Measurements from ENCODE around the gene MRPL58. TPM values are rescaled to one million over a fixed set of nuclear protein-coding genes. Genes with fewer than 3 reads are reported as not detected.
"Not testable (repeated sequence)": the region's sequence is repeated elsewhere in the genome, so short reads cannot be mapped to it uniquely, and the experiment has no call there.

MRPL58 gene
- polyA plus RNA-seq, 1 donor, result 24.1 TPM

DNA sequence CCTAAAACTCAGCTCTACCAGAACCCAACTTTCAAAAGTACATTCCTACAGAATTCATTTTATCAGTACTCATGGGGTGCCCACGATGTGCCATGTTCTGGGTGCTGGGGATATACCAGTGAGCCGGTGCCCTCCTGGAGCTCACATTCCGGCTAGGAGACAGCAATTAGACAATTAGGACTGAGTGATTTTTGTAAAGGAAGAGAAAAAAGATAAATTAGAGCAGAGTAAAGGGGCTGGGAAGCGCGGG is 449 bp upstream of the MRPL58 start:
- H3K36me3 ChIP-seq (ENCODE audit: control insufficient read depth, insufficient read depth, low read length), result peaks cover 3% of the 10 kb centered on the region
- WGBS (ENCODE audit: insufficient coverage, low lambda C conversion rate), result no CpG with 5 or more reads among the region's 5 CpGs
- DNase-seq, result no peak
- H3K27ac ChIP-seq (ENCODE audit: low read length), result peak overlapping the region; percentile 76
- H3K4me1 ChIP-seq (ENCODE audit: control insufficient read depth, insufficient read depth, low read length), result peaks cover 13% of the 10 kb centered on the region
- H3K4me3 ChIP-seq (ENCODE audit: low read length), result peak overlapping the region; percentile 69
- no peaks in the 10 kb centered on the region for H3K27me3 ChIP-seq (ENCODE audit: control insufficient read depth, insufficient read depth, low read length)
- H3K9me3 ChIP-seq (ENCODE audit: control insufficient read depth, low read depth, low read length), result no peaks in the 10 kb centered on the region

DNA sequence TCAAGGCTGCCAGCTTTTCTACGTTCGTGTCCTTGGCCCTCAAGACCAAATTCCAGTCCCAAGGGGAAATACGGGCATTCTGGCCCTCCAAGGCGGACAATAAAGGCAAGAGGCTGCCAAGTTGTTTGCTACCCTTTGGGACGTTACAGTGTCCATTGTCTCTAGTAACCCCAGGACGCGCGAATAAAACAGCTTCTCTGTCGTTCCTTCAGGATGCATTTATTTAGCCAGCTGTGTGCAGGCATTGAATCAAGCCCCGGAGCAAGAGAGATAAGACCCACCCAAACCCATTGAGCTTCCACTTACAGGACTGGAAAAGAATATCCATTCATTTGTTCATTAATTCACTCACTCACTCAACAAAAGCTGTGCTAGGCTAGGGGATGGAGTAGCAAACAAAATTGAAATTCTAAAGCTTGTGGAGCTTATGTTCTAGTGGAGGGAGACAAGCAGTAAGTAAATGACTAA is 656 bp downstream of the MRPL58 start:
- Histone ChIP-seq H3K36me3 (ENCODE audit: control insufficient read depth, insufficient read depth, low read length) (peaks cover 6% of the 10 kb centered on the region), H3K9me3 (ENCODE audit: control insufficient read depth, low read depth, low read length) (no peaks in the 10 kb centered on the region)

DNA sequence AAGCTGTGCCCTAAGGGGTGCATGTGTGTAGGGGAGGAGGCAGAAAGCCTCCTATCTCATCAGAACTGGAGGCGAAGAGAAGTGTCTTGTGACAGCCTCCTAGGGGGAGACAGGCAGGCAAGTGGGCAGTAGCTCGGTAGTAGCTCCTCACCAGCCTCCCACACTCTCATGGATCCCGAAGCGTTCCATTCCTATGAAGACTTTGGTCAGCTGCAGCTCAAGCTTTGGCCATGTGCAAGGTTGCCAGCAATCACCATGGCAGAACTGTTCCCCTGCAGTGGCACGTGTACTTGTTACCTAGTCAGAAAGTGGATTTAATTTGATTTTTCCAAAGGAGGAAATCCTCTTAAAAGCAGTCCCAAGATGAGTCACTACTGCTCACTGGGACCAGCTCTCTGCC is 6.7 kb downstream of the MRPL58 start:
- H3K4me1 ChIP-seq (ENCODE audit: control insufficient read depth, insufficient read depth, low read length), result no peaks in the 10 kb centered on the region
- peaks cover 43% of the 10 kb centered on the region for H3K36me3 ChIP-seq (ENCODE audit: control insufficient read depth, insufficient read depth, low read length)
- no CpG with 5 or more reads among the region's 5 CpGs for WGBS (ENCODE audit: insufficient coverage, low lambda C conversion rate)
- no peak overlapping the region for H3K27ac ChIP-seq (ENCODE audit: low read length)
- no peaks in the 10 kb centered on the region for H3K9me3 ChIP-seq (ENCODE audit: control insufficient read depth, low read depth, low read length)
- H3K4me3 ChIP-seq (ENCODE audit: low read length), result no peak overlapping the region
- no peaks in the 10 kb centered on the region for H3K27me3 ChIP-seq (ENCODE audit: control insufficient read depth, insufficient read depth, low read length)
- no peak for DNase-seq

More for the DNA sequence above, 656 bp downstream of the MRPL58 start:
- Histone ChIP-seq H3K27me3 (ENCODE audit: control insufficient read depth, insufficient read depth, low read length) (no peaks in the 10 kb centered on the region), H3K4me3 (ENCODE audit: low read length) (peak overlapping the region; percentile 69), H3K4me1 (ENCODE audit: control insufficient read depth, insufficient read depth, low read length) (peaks cover 13% of the 10 kb centered on the region), H3K27ac (ENCODE audit: low read length) (peak overlapping the region; percentile 76)
- no peak for DNase-seq
- WGBS (ENCODE audit: insufficient coverage, low lambda C conversion rate), result no CpG with 5 or more reads among the region's 10 CpGs

DNA sequence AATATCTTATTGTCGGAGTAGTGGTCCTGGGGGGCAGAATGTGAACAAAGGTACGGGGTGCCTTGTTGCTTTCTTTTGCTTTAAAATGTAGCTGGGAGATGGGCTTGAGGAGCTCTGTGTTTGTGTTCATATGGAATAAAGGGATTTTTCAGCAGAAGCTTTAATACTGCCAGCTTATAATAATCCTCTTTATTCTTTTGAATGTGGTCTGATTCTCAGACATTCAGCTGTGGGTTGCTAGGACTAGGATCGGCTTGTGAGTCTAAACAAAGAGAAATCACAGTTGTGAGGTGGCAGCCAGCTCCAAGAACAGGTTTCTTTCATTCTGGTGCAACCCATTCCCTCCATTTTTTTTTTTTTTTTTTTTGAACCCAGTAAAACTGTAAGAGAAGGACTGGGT is 7.2 kb downstream of the MRPL58 start:
- H3K27me3 ChIP-seq (ENCODE audit: control insufficient read depth, insufficient read depth, low read length), result no peaks in the 10 kb centered on the region
- H3K36me3 ChIP-seq (ENCODE audit: control insufficient read depth, insufficient read depth, low read length), result peaks cover 43% of the 10 kb centered on the region
- H3K27ac ChIP-seq (ENCODE audit: low read length), result no peak overlapping the region
- no peak overlapping the region for H3K4me3 ChIP-seq (ENCODE audit: low read length)
- DNase-seq, result no peak
- WGBS (ENCODE audit: insufficient coverage, low lambda C conversion rate), result no CpG with 5 or more reads among the region's 3 CpGs
- no peaks in the 10 kb centered on the region for H3K4me1 ChIP-seq (ENCODE audit: control insufficient read depth, insufficient read depth, low read length)
- H3K9me3 ChIP-seq (ENCODE audit: control insufficient read depth, low read depth, low read length), result no peaks in the 10 kb centered on the region

DNA sequence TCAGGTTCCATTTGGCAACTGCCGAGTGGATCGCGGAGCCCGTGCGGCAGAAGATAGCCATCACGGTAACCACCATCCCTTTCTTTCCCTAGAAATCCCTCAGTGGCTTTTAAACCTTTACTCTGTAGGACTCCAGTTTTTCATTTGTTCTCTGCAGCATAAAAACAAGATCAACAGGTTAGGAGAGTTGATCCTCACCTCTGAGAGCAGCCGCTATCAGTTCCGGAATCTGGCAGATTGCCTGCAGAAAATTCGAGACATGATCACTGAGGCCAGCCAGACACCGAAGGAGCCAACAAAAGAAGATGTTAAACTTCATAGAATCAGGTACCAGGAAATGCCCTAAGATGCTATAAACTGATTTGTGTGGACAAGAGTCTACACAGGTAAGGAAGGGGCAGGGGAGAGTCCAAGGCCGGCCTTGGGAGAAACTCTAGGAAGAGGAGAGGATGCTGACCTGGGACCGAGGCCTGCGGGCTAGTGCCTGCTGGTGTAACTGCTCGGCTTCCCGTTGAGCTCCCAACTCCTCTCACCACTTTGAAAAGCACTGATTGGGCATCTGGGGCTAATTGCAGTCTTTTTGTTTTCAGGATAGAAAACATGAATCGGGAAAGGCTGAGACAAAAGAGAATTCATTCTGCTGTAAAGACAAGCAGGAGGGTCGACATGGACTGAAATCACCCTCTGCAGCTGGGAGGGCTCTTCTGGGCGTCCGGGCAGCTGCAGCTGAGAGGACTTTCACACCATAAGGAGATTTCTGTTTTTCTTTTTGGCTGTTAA is 8.1 kb downstream of the MRPL58 start:
- H3K27me3 ChIP-seq (ENCODE audit: control insufficient read depth, insufficient read depth, low read length), result no peaks in the 10 kb centered on the region
- WGBS (ENCODE audit: insufficient coverage, low lambda C conversion rate), result 100% methylated on average over 1 of the region's 19 CpGs
- peaks cover 43% of the 10 kb centered on the region for H3K36me3 ChIP-seq (ENCODE audit: control insufficient read depth, insufficient read depth, low read length)
- no peak overlapping the region for H3K4me3 ChIP-seq (ENCODE audit: low read length)
- no peaks in the 10 kb centered on the region for H3K4me1 ChIP-seq (ENCODE audit: control insufficient read depth, insufficient read depth, low read length)
- no peaks in the 10 kb centered on the region for H3K9me3 ChIP-seq (ENCODE audit: control insufficient read depth, low read depth, low read length)
- H3K27ac ChIP-seq (ENCODE audit: low read length), result no peak overlapping the region
- no peak for DNase-seq

DNA sequence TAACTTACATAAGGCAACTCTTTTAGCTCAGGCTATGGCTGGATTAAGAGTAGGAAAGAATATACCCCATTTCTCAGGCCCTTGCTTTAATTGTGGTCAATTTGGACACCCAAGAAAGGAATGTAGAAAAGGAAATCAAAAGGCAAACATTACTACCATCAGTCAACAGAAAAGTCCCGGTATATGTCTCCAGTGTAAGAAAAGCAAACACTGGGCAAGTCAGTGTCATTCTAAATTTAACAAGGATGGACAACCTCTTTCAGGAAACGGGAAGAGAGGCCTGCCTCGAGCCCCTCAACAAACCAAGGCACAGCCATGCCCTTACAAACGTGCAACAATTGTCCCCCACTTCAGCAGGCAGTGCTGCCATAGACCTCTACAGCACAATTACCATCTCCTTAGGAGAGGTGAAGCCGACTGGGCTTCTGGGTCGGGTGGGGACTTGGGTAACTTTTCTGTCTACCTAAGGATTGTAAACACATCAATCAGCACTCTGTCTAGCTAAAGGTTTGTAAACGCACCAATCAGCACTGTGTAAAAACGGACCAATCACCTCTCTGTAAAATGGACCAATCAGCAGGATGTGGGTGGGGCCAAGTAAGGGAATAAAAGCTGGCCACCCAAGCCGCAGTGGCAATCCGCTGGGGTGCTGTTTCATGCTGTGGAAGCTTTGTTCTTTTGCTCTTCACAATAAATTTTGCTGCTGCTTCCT is 12.4 kb downstream of the MRPL58 start:
- H3K27me3 ChIP-seq (ENCODE audit: control insufficient read depth, insufficient read depth, low read length), result no peaks in the 10 kb centered on the region
- no peak overlapping the region for H3K27ac ChIP-seq (ENCODE audit: low read length)
- no peaks in the 10 kb centered on the region for H3K9me3 ChIP-seq (ENCODE audit: control insufficient read depth, low read depth, low read length)
- WGBS (ENCODE audit: insufficient coverage, low lambda C conversion rate), result no CpG with 5 or more reads among the region's 10 CpGs
- no peaks in the 10 kb centered on the region for H3K4me1 ChIP-seq (ENCODE audit: control insufficient read depth, insufficient read depth, low read length)
- DNase-seq, result no peak
- H3K4me3 ChIP-seq (ENCODE audit: low read length), result no peak overlapping the region
- H3K36me3 ChIP-seq (ENCODE audit: control insufficient read depth, insufficient read depth, low read length), result peaks cover 24% of the 10 kb centered on the region

DNA sequence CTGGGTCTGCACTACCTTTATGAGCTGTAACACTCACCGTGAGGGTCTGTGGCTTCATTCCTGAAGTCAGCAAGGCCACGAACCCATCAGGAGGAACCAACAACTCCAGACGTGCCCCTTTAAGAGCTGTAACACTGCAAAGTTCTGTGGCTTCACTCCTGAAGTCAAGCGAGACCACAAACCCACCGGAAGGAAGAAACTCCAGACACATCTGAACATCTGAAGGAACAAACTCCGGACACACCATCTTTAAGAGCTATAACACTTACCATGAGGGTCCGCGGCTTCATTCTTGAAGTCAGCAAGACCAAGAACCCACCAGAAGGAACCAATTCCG is 12.9 kb downstream of the MRPL58 start:
- H3K4me3 ChIP-seq (ENCODE audit: low read length); H3K4me1 ChIP-seq (ENCODE audit: control insufficient read depth, insufficient read depth, low read length); H3K9me3 ChIP-seq (ENCODE audit: control insufficient read depth, low read depth, low read length); H3K27ac ChIP-seq (ENCODE audit: low read length); DNase-seq; H3K27me3 ChIP-seq (ENCODE audit: control insufficient read depth, insufficient read depth, low read length): not testable (repeated sequence)
- no CpG with 5 or more reads among the region's 9 CpGs for WGBS (ENCODE audit: insufficient coverage, low lambda C conversion rate)
- peaks cover 19% of the 10 kb centered on the region for H3K36me3 ChIP-seq (ENCODE audit: control insufficient read depth, insufficient read depth, low read length)

DNA sequence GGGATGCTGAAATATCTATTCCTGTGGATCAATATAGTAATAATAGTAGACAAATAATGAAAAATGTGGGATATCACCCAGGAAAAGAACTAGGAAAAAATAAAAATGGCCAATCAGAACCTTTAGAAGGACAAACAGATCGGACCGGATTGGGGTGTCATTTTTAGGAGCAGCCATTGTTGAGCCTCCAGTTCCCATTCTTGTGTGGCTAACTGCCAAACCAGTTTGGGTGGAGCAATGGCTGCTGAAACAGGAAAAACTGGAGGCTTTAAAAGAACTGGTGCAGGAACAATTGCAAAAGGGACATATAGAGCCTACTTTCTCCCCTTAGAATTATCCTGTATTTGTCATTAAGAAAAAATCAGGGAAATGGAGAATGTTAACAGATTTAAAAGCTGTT is 14.2 kb downstream of the MRPL58 start:
- H3K36me3 ChIP-seq (ENCODE audit: control insufficient read depth, insufficient read depth, low read length); DNase-seq; H3K9me3 ChIP-seq (ENCODE audit: control insufficient read depth, low read depth, low read length); H3K27me3 ChIP-seq (ENCODE audit: control insufficient read depth, insufficient read depth, low read length); H3K4me1 ChIP-seq (ENCODE audit: control insufficient read depth, insufficient read depth, low read length); H3K27ac ChIP-seq (ENCODE audit: low read length); H3K4me3 ChIP-seq (ENCODE audit: low read length): not testable (repeated sequence)
- WGBS (ENCODE audit: insufficient coverage, low lambda C conversion rate), result no CpG with 5 or more reads among the region's 2 CpGs

DNA sequence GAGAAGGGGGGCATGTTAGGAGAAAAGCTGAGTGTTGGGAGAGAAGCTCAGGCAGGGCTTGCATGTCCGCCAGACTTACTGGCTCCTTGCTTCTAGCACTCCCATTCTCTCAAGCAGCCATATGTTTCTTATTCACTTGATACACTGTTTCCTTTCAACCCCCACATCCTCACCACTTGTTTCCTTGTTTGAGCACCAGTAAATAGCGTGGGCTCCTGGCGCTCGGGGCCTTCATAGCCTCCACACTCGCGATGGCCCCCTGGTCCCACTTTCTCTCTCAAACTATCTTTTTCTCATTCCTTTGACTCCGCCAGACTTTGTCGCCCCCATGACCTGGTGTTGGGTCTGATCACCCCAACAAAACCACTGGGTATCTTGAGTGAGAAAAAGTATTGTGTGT is 17.7 kb downstream of the MRPL58 start:
- Histone ChIP-seq H3K4me1 (ENCODE audit: control insufficient read depth, insufficient read depth, low read length) (peaks cover 2% of the 10 kb centered on the region), H3K4me3 (ENCODE audit: low read length) (no peak overlapping the region), H3K27ac (ENCODE audit: low read length) (no peak overlapping the region), H3K27me3 (ENCODE audit: control insufficient read depth, insufficient read depth, low read length) (no peaks in the 10 kb centered on the region), H3K9me3 (ENCODE audit: control insufficient read depth, low read depth, low read length) (peaks cover 6% of the 10 kb centered on the region), H3K36me3 (ENCODE audit: control insufficient read depth, insufficient read depth, low read length) (no peaks in the 10 kb centered on the region)
- WGBS (ENCODE audit: insufficient coverage, low lambda C conversion rate), result 60% methylated on average over 3 of the region's 8 CpGs
- no peak for DNase-seq

DNA sequence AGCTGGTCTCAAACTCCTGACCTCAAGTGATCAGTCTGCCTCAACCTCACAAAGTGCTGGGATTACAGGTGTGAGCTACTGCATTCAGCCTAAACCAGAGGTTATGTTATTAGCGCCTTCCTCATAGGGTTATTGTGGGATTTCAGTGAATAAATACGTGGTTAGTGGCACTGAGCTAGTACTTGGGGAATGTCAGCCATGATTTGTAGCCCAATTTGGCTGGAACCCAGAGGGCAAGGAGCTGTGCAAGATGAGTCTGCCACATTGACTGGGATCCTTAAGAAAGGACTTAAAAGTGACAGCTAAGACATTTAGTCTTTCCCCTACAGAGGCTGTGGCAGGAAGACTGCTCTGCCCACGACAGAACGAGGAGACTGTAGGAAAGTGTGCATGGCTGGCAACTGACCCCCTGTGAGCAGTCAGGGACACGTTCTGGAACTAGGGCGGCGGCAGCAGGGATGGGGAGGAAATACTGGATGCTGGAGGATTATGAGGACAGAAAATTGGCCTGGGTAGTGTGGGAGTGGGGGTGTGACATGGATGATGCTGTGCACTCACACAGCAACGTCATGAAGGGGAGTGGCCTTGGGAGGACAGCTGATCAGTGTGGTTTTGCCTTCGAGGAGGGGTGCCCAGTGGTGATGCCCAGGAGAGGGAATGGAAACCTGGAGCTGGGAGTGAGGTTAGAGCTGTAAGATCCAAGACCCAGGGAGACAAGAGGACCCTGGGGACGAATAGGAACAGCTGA is 19.7 kb downstream of the MRPL58 start:
- peaks cover 6% of the 10 kb centered on the region for H3K4me1 ChIP-seq (ENCODE audit: control insufficient read depth, insufficient read depth, low read length)
- WGBS (ENCODE audit: insufficient coverage, low lambda C conversion rate), result no CpG with 5 or more reads among the region's 10 CpGs
- H3K27ac ChIP-seq (ENCODE audit: low read length), result no peak overlapping the region
- no peaks in the 10 kb centered on the region for H3K27me3 ChIP-seq (ENCODE audit: control insufficient read depth, insufficient read depth, low read length)
- no peaks in the 10 kb centered on the region for H3K36me3 ChIP-seq (ENCODE audit: control insufficient read depth, insufficient read depth, low read length)
- peak overlapping the region; percentile 10 for H3K4me3 ChIP-seq (ENCODE audit: low read length)
- DNase-seq, result peak; percentile 50 to 65
- H3K9me3 ChIP-seq (ENCODE audit: control insufficient read depth, low read depth, low read length), result peaks cover 6% of the 10 kb centered on the region
